HL-60/S4 treated with phorbol 12-myristate 13-acetate at 8.2 ng/mL for 4 days and 3 days (cell line): ENCODE data around the gene TRPV5.

Source experiments
- in situ Hi-C: fragments of 300-500 bp; cut with MboI; formaldehyde crosslinking; loops from 2 replicates; pipeline ENCODE4 v1.15.0; 2022; ENCODE audit warnings: low sequenced_read_pairs

TRPV5 gene

DNA sequence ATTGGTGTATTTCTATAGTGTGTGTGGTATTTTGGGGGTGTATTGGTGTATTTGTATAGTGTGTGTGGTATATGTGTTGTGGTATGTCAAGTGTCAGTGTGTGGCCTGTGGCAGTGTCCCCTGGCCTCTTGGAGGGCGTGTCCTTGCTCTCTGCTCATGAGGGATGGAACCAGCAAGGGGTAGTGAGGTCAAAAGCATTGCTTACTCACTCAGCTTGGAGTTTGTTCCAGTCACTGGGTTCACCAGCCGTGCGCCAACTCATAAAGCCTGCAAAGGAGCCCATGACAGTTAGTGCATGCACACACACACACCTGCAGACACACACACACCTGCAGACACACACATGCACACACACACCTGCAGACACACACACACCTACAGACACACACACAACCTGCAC is 43.7 kb downstream of the TRPV5 start:
- in situ Hi-C loops = no loop called here

DNA sequence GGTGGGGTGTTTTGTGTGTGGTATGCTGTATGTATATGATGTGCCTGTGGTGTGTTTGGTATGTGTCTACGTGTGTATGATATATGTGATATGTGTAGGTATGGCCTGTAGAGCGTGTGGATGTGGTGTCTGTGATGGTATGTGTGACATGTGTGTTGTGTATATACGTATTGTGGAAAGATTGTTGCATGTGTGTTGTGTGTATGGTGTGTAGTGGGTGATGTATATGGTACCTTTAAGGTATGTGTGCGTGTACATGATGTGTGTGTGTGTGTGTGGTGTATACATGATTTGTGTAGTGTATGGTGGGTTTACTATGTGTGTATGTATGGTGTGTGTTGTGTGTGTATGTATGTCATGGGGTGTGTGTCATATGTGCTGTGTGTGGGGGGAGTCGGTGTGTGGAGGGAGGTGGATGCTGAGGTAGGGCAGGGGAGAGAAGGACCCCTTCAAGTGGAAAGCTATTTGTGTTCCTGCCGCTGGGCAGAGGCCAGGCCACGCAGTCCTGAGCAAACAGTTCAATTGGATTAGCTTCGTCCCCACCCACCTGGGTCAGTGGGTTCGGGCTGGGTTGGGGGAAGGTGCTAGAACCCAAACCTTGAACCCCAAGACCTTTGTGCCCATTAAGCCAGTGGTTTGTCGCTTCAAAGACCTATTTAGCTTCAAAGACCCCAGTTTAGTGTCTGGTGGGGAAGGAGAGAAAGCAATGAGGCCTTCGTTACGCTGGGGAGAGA is 46.1 kb downstream of the TRPV5 start:
- in situ Hi-C loops = no loop called here

DNA sequence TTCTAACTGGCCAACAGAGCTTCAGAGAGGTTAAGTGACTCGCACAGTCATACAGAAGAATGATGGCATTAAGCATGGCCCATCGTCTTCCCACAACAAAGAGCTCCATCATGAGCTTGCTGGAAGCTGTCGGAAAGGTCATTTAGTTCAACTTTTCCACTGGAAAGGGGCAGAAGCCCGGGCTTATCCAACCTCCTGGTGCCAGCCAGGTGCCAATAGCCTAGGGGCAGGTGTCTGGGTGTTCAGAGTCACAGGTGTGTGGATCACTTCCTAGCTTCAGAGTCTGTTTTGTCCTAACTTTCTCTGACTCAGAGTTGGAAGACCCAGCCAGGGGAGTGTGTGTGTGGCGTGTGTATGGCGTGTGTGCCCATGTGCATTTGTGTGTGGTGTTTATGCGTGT is 46.7 kb downstream of the TRPV5 start:
- in situ Hi-C loops = no loop called here

DNA sequence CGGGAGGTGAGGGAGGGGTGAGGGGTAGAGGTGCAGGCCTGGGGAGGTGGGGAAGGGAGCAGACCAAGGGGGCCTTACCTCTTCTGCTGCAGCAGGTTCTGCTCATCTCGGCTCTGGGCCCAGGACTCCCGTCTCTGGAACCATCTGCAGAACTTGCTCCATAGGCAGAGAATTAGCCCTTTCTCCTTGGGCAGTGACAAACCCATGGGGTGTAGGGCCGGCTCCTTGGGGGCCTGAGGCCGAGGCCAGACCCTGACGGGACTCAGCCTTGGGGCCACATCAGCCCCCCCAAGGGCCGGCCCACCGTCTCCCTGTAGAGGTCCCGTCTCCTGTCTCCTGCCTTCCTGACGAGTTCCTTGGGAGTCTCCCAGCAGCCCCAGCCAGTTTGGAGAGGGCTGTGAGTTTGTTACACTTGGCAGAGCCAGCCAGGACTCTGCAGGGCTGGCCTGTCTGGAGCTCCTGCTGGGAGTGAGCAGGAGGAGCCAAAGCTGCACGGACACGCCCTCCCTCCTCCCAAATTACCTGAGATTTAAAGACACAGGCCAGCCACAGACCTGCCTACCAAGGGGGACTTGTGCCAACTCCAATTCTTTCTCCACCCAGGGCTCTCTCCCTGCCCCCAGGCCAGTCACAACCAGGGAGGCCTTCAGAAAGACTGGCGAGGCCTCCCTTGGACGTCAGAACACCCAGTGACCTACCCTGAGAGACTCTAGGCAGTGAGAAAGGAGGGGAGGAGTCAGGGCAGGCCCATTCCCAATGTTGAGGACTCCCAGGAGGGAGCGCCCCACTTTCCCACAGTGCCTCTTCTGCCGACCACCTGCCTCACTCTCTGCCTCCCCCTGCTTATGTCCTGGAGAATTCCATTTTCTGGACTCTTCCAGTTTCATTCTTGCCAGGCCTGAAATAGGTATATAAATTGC is 48.0 kb downstream of the TRPV5 start, which contains the start of gene TRPV6:
TSS of gene TRPV6 (minus strand) at position 435 of the 920 bp plus-strand sequence.
- in situ Hi-C loops = no loop called here

GRCh38 chr7:142884286-142884640 is 49.3 kb downstream of the TRPV5 start:
- in situ Hi-C loops = no loop called here

DNA sequence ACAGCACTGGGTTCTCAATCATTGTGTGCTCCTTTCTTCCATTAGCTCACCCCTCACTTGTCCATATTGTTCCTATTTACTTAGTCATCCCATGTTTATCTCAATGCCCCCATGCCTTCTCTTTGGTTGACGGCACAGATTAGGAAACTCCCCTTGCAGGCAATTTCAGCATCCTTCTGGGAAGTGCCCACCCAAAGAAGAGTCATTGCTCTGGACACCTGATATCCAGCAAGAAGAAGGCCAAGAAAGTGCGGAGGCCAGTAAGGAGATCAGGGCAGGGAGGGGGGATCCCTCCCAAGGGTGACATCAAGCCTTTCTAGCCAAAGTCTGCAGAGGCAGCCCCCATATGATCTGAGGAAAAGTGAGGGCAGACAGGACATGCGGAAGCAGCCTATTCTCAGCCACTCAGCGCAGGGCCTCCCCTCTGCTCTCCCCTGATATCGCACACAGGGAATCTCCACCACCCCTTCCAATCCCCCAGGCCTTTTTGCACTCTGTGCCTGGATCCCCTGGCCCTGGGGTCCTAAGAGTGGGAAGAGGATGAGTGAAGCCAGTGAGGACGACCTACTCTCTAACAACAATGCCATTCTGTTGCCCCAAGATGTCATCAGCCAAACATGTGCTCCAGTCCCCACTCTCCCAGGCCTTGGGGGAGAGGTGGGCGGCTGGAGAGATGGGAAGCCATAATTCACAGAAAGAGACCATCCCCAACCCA is 49.8 kb downstream of the TRPV5 start:
- in situ Hi-C loops = no loop called here

DNA sequence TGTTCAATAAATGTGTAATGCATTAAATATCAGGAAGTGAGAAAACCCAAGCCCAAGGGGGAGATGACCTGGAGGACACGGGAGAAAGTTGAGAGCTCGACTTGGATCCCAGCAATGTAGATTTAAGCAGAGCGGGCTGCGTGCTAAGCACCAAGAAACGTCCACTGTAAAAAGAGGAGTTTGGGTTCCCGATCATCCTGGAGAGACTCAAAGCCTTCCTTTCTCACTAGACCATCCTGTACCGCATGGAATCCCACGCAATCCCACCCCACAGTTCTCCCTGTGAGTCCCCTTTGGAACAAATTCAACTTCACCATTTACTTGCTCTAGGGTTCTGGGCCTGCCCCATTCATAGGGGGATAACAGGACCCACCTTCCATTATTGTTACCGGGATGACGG is 50.4 kb downstream of the TRPV5 start:
- in situ Hi-C loops = no loop called here

- in situ Hi-C loops = no loop called here
Measured at GRCh38 chr7:142882338-142882678, 51.2 kb downstream of the TRPV5 start.

DNA sequence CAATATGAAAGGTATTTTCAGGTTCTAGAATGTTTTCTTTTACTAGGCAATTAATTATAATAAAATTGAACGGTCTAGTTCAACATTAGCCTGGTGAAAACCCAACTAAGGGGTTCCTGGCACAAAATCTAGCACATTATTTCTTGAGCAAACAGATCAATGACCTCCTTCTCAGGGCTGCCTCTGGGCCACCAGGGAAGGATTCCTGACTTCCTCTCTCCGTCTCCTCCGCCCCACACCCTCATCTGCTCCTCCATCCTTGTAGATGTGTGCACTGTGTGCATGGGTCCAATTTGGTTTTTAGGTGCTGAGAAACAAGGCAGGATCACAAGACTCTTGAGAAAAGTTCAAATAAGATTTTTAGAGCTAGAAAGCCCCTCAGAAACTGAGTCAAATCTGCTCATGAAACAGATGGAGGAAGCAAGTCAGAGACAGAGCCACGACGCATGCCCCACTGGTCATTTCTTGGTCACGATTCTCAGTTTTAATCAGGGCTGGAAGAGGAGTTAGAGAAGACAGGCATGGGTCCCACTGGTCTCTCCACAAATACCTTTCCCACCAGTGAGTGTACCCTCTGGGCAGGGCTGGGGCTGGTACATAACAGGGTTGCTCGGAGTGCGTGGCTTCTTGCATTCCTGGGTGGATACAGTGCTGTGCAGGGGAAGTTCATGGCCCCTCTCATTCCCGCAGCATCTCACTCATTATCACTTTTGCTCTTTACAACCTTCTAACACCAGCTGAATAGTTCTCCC is 51.8 kb downstream of the TRPV5 start:
- in situ Hi-C loops = no loop called here

DNA sequence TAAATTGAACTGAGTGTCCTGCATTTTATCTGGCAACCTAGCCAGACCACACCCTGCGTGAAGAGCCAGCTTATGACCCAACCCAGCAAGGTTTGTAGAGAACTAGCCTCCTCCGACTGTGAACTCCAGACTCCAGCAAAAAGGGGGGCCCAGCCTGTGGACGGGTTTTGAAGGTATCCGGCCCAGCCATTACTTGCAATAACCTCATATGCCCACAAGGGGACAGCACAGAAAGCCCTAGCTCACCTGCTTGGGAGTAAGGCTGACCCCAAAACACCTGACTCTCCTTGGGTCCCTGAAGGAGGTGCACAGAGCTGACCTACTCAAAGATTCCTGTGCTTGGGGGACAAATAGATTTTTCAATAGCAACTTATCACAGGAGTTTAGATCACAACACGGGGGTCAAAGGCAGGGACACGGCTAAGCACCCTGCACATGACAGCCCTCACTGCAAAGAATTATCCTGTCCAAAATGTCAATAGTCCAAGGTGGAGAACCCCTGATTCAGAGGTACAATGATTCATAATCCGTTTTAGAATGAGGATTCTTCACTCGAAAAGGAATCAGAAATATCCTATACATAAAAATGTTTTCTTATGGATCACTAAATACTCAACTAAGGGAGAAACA is 52.6 kb downstream of the TRPV5 start:
- in situ Hi-C loops = no loop called here

DNA sequence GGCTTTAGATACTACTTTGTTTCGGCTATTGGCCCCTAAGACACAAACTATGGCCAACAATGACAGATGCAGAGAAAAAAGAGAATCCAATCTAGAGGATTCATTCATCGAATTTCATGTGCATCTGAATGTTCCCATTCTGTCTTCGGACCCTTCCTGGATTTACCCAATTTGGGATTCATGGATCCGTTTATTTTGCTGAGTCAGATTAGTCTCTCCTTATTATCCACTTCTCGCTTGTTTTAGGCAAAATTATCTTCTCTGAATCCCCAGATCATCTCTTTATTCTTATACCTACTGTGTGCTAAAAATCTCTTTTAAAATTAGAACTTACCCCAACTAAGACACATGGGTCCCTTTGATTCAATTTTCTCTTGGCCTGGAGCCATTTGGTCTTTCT is 54.5 kb downstream of the TRPV5 start:
- in situ Hi-C loops = no loop called here

- in situ Hi-C loops = no loop called here
Measured at GRCh38 chr7:142878315-142878714, 55.2 kb downstream of the TRPV5 start.

DNA sequence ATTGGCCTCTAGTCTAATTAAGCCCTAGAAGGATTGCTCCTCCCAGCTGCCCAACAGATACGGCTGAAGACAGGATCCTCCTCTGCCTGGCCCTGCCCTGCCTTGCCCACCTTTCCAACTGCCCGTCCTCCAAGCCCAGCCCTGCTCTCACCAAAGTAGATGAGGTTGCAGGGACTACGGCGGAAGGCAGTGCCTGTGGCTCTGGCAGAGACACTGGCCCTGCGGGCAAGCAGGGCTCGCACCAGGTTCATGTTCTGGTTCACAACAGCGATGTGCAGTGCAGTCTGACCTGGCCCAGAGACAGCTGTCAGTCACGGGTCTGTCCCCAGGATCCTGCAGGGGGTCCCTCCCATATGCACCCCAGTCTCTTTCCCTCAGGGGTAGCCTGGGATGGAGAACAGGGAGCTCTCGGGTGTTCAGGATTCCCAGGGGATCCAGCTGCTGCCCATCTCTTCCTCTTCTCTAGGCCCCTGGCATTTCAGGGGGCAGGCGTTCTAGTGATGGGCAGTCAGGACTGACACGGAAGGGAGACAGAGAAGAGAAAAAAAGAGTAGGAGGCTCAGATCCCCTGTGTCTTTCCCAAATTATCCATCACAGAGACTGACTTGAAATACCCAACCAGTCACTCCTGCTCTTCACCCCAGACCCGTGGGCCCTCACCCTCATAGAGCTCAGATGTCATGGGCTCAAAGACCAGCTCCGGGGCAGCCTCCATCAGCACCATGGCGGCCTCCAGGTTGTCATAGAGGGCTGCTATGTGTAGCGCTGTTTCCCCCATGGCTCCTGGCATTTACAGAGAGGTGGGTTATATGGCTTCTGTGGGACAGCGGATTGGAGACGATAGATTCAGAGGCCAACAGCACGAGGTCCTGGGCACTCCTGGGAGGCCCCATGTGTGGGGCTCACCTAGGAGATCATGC is 56.3 kb downstream of the TRPV5 start:
- in situ Hi-C loops = no loop called here

- in situ Hi-C loops = no loop called here
Measured at GRCh38 chr7:142876236-142876960, 57.1 kb downstream of the TRPV5 start.

GRCh38 chr7:142875456-142875855 is 58.1 kb downstream of the TRPV5 start:
- in situ Hi-C loops = no loop called here

- in situ Hi-C loops = loop anchor here (25.0 kb wide), 1 partner anchor 337 kb away; the partner anchor contains the start of gene TAS2R40
Measured at GRCh38 chr7:142874837-142875236, 58.7 kb downstream of the TRPV5 start.

GRCh38 chr7:142874409-142874808 is 59.1 kb downstream of the TRPV5 start:
- in situ Hi-C loops = loop anchor here (25.0 kb wide), 1 partner anchor 338 kb away; the partner anchor contains the start of gene TAS2R40

DNA sequence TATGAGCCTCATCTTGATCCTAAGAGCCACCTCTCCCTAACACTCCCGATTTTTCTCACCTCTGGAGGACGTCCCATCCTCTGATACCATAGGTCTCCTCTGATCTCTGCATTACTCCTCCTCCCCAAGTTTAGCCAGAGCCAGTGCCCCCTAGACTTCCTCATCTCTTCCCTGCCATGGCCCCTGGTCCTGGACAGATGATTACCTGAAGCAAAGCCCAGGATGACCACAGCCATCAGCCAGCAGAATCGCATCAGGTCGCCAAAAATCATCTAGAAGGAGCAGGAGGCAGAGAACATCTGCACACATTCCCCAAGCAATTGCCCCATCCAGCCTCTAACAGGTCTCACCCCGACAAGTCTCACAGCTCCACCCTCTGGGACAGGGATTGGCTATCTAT is 59.7 kb downstream of the TRPV5 start:
- in situ Hi-C loops = loop anchor here (25.0 kb wide), 1 partner anchor 338 kb away; the partner anchor contains the start of gene TAS2R40
